GM12878 (cell line): ENCODE results near the gene ELAPOR2. TPM values are rescaled to one million over a fixed set of nuclear protein-coding genes. Genes with fewer than 3 reads are reported as not detected.

ENCODE experiments used
- ATAC-seq: fragments of 200-7000 bp; cut with Tn5 transposase; 3 replicates; pipeline ENCODE4 v1.9.1; 2020; ENCODE audit warnings: mild to moderate bottlenecking, moderate library complexity
- BruUV-seq: library from RNA; stranded (reverse); fragments of 400-500 nt; replicated peaks from 2 replicates; lab custom pipeline; 2021; lab: Mats Ljungman, UMichigan
- CTCF ChIA-PET: fragments of 300-600 bp; sonication (Branson Sonifier 250); formaldehyde crosslinking; extraction: SDS; loops from one replicate; lab custom pipeline; 2021; ENCODE audit warnings: inconsistent platforms; lab: Yijun Ruan, JAX
- POLR2A ChIA-PET: fragments of 350-600 bp; formaldehyde crosslinking; extraction: SDS; loops from one replicate; lab custom pipeline; 2021; ENCODE audit warnings: inconsistent platforms; lab: Charles Lee
- RAD21 ChIA-PET: fragments of 300-600 bp; sonication (Branson Sonifier 250); formaldehyde crosslinking; loops from one replicate; lab custom pipeline; 2023; ENCODE audit warnings: antibody characterized with exemption; ENCODE audit not compliant: unreplicated experiment; lab: Charles Lee
- SMC1A ChIA-PET: fragments of 300-600 bp; sonication (Branson Sonifier 250); formaldehyde crosslinking; loops from one replicate; lab custom pipeline; 2023; ENCODE audit not compliant: unreplicated experiment, uncharacterized antibody; lab: Charles Lee
- DNase-seq: peaks from one replicate; pipeline ENCODE4 v3.0.0-alpha.2; 2011; ENCODE audit warnings: low read depth, low spot score
- FAIRE-seq: peaks from 3 replicates; lab custom pipeline; 2011; peaks lifted over from hg19 to GRCh38; lab: Jason Lieb, UNC
- H2AFZ ChIP-seq: 2 replicates; pipeline ENCODE4 v1.6.0; 2011; ENCODE audit warnings: low read depth, low read length, control low read depth; ENCODE audit not compliant: control insufficient read depth
- H3K27ac ChIP-seq: 2 replicates; pipeline ENCODE4 v1.5.1; 2011; ENCODE audit warnings: control low read depth; ENCODE audit not compliant: control insufficient read depth, insufficient read depth
- H3K27me3 ChIP-seq, 2 experiments: replicated peaks in 1 of 2; 2 replicates each; pipeline versions ENCODE4 v1.6.0 to v1.6.1; 2011; ENCODE audit warnings: low read length in 1 of 2; ENCODE audit not compliant: control insufficient read depth in 2 of 2, insufficient read depth in 2 of 2
- H3K36me3 ChIP-seq, 2 experiments: 2 replicates each; pipeline ENCODE4 v1.5.1; 2011; ENCODE audit warnings: low read length in 1 of 2; ENCODE audit not compliant: control insufficient read depth in 2 of 2, insufficient read depth in 2 of 2
- H3K4me1 ChIP-seq: 2 replicates; pipeline ENCODE4 v1.6.1; 2011; ENCODE audit warnings: mild to moderate bottlenecking, low read length, moderate library complexity, mixed read lengths; ENCODE audit not compliant: control insufficient read depth, insufficient read depth
- H3K4me2 ChIP-seq: 2 replicates; pipeline ENCODE4 v1.6.0; 2011; ENCODE audit warnings: control low read depth; ENCODE audit not compliant: control insufficient read depth, insufficient read depth
- H3K4me3 ChIP-seq: fragments of 200-600 bp; sonication (generic); 2 replicates; pipeline ENCODE4 v1.5.1; 2016
- H3K79me2 ChIP-seq: 2 replicates; pipeline ENCODE4 v1.6.0; 2011; ENCODE audit warnings: low read length; ENCODE audit not compliant: control insufficient read depth, insufficient read depth
- H3K9ac ChIP-seq: 2 replicates; pipeline ENCODE4 v1.8.0; 2011; ENCODE audit warnings: low read length, control low read depth, mixed read lengths; ENCODE audit not compliant: control insufficient read depth, insufficient read depth
- H3K9me3 ChIP-seq: replicated peaks from 3 replicates; pipeline ENCODE4 v1.5.1; 2011; ENCODE audit warnings: mild to moderate bottlenecking, low read length; ENCODE audit not compliant: control insufficient read depth, insufficient read depth
- H4K20me1 ChIP-seq: 2 replicates; pipeline ENCODE4 v1.6.0; 2011; ENCODE audit not compliant: control insufficient read depth, insufficient read depth
- BRCA1 ChIP-seq: IDR thresholded peaks from 2 replicates; pipeline ENCODE4 v1.6.1; 2011; ENCODE audit warnings: low read depth, low read length, improper control_type of control experiment
- CBX5 ChIP-seq: sonication (generic); IDR thresholded peaks from 2 replicates; pipeline ENCODE4 v1.6.1; 2016; ENCODE audit warnings: low read depth, moderate library complexity, mild to moderate bottlenecking, inconsistent platforms
- MEF2B ChIP-seq: fragments of 450-650 bp; IDR thresholded peaks from 2 replicates; pipeline ENCODE4 v1.6.1; 2018; ENCODE audit warnings: mild to moderate bottlenecking, moderate library complexity; ENCODE audit not compliant: partially characterized antibody, poor library complexity, severe bottlenecking
- MXI1 ChIP-seq: fragments of 150-350 bp; IDR thresholded peaks from 2 replicates; pipeline ENCODE4 v1.6.1; 2011; ENCODE audit warnings: low read depth, mild to moderate bottlenecking, inconsistent platforms, low read length, improper control_type of control experiment
- PML ChIP-seq: IDR thresholded peaks from 2 replicates; pipeline ENCODE4 v1.6.1; 2012; ENCODE audit warnings: low read length, inconsistent platforms
- RAD51 ChIP-seq: fragments of 450-650 bp; IDR thresholded peaks from 2 replicates; pipeline ENCODE4 v1.6.1; 2016; ENCODE audit warnings: moderate library complexity, mild to moderate bottlenecking, inconsistent platforms
- RFX5 ChIP-seq: IDR thresholded peaks from 2 replicates; pipeline ENCODE4 v1.6.1; 2011; ENCODE audit warnings: low read depth, low read length, improper control_type of control experiment
- SMC3 ChIP-seq: IDR thresholded peaks from 2 replicates; pipeline ENCODE4 v1.6.1; 2011; ENCODE audit warnings: low read length, improper control_type of control experiment, borderline replicate concordance
- TAF1 ChIP-seq: IDR thresholded peaks from 2 replicates; pipeline ENCODE4 v1.6.1; 2011; ENCODE audit warnings: mild to moderate bottlenecking, low read depth, low read length, borderline replicate concordance
- TCF12 ChIP-seq: IDR thresholded peaks from 2 replicates; pipeline ENCODE4 v1.6.1; 2011; ENCODE audit warnings: low read depth, mild to moderate bottlenecking, low read length
- YBX1 ChIP-seq: fragments of 450-650 bp; IDR thresholded peaks from 2 replicates; pipeline ENCODE4 v1.6.1; 2016; ENCODE audit warnings: antibody characterized with exemption
- WGBS: methylation state at CpG from one replicate; pipeline ENCODE4 v1.1.6; 2016; ENCODE audit warnings: low lambda C conversion rate; ENCODE audit not compliant: insufficient replicate concordance, insufficient coverage; ENCODE audit errors: missing lambda C conversion rate; 5-methylcytosine and 5-hydroxymethylcytosine counted together
- in situ Hi-C: fragments of 300-500 bp; cut with MboI; formaldehyde crosslinking; loops from 9 replicates; pipeline ENCODE4 v1.14.3; 2018; ENCODE audit warnings: mixed read lengths
- intact Hi-C: fragments of 100-400 bp; cut with micrococcal nuclease; formaldehyde crosslinking; loops from one replicate; pipeline ENCODE4 v1.14.2; 2022; ENCODE audit not compliant: unreplicated experiment
- polyA plus RNA-seq, 11 experiments: library from polyadenylated mRNA; depleted of rRNA in 4 of 11; unstranded in 6 of 11; stranded (reverse) in 5 of 11; fragments of >200 nt; fragmentation: Nextera tagmentation in 4 of 11; fragmentation: Illumina TruSeq in 1 of 11; extraction: Ambion mirVana in 4 of 11; extraction: Trizol in 1 of 11; gene quantifications; 1 replicate in 1 of 11; 2 replicates in 10 of 11; pipeline versions ENCODE4 v1.2.1 to v1.2.3, GENCODE V29; 2011 to 2016; ENCODE audit warnings: inconsistent platforms in 2 of 11, missing spikeins in 2 of 11, low read depth in 1 of 11
- total RNA-seq, 4 experiments: library from RNA; depleted of rRNA in 3 of 4; stranded (reverse); fragments of >200 nt in 3 of 4; fragmentation: Illumina TruSeq in 1 of 4; extraction: Trizol in 1 of 4; gene quantifications; 2 replicates each; pipeline versions ENCODE4 v1.2.1 to v1.2.3, GENCODE V29; 2013 to 2021
- TF ChIP-seq, protein P1 (sequence below): fragments of 450-650 bp; IDR thresholded peaks from 2 replicates; pipeline ENCODE4 v1.6.1; 2016; ENCODE audit warnings: mild to moderate bottlenecking
- TF ChIP-seq, protein P2 (sequence below): fragments of 450-650 bp; IDR thresholded peaks from 2 replicates; pipeline ENCODE4 v1.6.1; 2017; ENCODE audit warnings: mild to moderate bottlenecking

Gene ELAPOR2
- total and polyA plus RNA-seq, 10 of the 15 experiments (the other 5 are each of a cell fraction or from before 2014, with no cell fraction given): 0.12 to 7.1 (median 3.8) TPM

DNA sequence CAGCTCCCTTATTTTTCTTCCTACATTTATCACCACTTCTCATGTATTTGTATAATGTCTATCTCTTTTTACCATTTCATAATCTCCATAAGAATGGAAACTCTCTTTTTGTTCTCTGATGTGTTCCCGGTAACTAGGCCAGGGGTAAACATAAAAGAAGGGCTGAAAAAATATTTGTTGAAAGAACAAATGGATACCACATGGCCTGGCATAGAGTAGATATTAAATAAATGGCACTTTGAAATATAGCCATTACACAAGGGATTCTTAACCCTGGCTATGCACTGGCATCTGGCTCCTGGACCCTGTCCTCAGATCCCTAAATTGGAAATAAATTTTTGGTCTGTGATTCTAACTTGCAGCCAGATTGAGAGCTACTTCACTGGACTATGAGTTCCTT is 30.4 kb downstream of the ELAPOR2 start (continued):
- TF ChIP-seq, protein P1, sequence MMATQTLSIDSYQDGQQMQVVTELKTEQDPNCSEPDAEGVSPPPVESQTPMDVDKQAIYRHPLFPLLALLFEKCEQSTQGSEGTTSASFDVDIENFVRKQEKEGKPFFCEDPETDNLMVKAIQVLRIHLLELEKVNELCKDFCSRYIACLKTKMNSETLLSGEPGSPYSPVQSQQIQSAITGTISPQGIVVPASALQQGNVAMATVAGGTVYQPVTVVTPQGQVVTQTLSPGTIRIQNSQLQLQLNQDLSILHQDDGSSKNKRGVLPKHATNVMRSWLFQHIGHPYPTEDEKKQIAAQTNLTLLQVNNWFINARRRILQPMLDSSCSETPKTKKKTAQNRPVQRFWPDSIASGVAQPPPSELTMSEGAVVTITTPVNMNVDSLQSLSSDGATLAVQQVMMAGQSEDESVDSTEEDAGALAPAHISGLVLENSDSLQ: no peak

DNA sequence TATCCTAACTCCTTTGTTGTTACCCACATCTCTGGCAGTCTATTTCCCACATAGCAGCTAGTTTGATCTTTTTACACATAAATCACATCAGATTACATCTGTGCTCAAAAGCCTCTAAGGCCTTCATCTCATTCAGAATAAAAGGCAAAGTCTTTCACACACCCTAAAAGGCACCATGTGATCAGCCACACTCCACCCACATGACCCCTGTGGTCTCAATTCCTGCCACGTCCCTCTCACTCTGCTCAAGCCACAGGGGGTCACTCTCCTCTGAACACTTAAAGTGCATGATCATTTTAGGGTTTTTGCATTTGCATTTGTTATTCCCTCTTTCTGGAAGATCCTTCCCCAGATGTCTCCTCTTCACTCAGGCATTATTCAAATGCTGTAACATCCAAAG is 30.8 kb downstream of the ELAPOR2 start:
- ChIA-PET CTCF (no interaction called here), RAD21 (no interaction called here), SMC1A (no interaction called here), POLR2A (no interaction called here)
- H2AFZ ChIP-seq: no peak overlapping the region
- H3K27ac ChIP-seq: no peak overlapping the region
- H3K4me2 ChIP-seq: no peak overlapping the region
- peaks cover 10% of the 10 kb centered on the region for H3K4me1 ChIP-seq
- intact Hi-C loops: no loop called here
- in situ Hi-C loops: no loop called here
- H4K20me1 ChIP-seq: no peaks in the 10 kb centered on the region
- H3K27me3 ChIP-seq: no peaks in the 10 kb centered on the region
- no peak overlapping the region for H3K9ac ChIP-seq
- no TSS peak for BruUV-seq
- H3K79me2 ChIP-seq: no peaks in the 10 kb centered on the region
- no peaks in the 10 kb centered on the region for H3K36me3 ChIP-seq
- H3K4me3 ChIP-seq: no peak overlapping the region
- no peaks in the 10 kb centered on the region; the same call in 2 of the 3 replicates for H3K9me3 ChIP-seq
- FAIRE-seq (no peak), DNase-seq (no peak), ATAC-seq (no peak)
- 57% methylated on average over 1 of the region's 1 CpG for WGBS
- TF ChIP-seq CBX5 (no peak), RAD51 (no peak), BRCA1 (no peak), MEF2B (no peak), MXI1 (no peak), PML (no peak), SMC3 (no peak), RFX5 (no peak), TAF1 (no peak), TCF12 (no peak), YBX1 (no peak)
- TF ChIP-seq, protein P2, sequence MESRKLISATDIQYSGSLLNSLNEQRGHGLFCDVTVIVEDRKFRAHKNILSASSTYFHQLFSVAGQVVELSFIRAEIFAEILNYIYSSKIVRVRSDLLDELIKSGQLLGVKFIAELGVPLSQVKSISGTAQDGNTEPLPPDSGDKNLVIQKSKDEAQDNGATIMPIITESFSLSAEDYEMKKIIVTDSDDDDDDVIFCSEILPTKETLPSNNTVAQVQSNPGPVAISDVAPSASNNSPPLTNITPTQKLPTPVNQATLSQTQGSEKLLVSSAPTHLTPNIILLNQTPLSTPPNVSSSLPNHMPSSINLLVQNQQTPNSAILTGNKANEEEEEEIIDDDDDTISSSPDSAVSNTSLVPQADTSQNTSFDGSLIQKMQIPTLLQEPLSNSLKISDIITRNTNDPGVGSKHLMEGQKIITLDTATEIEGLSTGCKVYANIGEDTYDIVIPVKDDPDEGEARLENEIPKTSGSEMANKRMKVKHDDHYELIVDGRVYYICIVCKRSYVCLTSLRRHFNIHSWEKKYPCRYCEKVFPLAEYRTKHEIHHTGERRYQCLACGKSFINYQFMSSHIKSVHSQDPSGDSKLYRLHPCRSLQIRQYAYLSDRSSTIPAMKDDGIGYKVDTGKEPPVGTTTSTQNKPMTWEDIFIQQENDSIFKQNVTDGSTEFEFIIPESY: no peak
